NCI-H1105 treated with DMSO at 0.1 percent for 48 hours (cell line): Measurements from ENCODE around the gene HRH3.
A peak's percentile ranks its signal among the peaks of the same experiment; 100 is the strongest.

ENCODE experiments used
- DNase-seq: peaks from one replicate; lab custom pipeline; 2025; lab: John Stamatoyannopoulos, UW

Gene HRH3

DNA sequence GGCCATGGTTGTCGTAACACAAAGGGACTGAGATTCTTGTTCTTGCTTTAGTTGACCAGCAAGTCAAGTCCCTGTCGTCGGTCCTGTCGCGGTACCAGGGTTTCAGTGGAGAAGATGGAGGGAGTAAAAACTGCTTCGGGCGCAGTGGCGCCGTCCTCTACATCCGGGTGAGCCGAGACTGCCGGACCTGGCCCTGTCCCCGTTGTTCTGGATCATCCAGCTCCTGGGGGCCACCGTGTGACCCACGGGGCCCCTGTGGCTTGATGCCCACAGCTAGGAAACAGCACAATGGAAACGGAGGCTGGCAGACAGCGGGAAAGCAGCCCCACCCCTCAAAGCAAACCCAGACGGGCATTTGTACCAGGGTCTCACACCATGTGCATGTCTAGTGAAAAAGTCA lies 22.3 kb downstream of the HRH3 start:
- DNase-seq = no peak

DNA sequence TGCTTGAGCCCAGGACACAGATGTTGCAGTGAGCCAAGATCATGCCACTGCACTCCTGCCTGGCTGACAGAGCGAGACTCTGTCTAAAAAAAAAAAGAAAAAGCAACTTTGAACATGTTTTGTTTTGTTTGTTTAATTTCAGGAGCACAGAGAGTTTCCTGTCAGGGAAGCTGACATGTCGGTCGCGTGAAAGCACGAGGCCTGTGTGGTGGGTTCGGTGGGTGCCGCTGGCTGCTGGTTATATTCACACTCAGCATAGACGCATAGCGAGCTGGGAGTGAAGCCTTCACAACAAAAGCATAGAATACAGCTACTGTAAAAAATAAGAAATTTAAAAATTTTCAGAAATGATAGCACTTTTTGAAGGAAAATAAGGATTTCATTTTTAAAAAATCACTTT lies 22.8 kb downstream of the HRH3 start:
- DNase-seq = no peak

DNA sequence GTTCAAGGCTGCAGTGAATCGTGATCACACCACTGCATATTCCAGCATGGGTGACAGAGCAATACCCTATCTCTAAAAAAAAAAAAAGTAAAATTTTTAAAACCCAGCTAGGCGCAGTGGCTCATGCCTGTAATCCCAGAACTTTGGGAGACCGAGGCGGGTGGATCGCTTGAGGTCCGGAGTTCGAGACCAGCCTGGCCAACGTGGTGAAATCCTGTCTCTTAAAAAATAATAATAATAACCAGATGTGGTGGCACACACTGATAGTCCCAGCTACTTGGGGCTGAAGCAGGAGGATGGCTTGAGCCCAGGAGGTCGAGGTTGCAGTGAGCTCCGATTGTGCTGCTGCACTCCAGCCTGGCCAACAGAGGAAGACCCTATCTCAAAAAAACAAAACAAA lies 23.8 kb downstream of the HRH3 start:
- DNase-seq = no peak

DNA sequence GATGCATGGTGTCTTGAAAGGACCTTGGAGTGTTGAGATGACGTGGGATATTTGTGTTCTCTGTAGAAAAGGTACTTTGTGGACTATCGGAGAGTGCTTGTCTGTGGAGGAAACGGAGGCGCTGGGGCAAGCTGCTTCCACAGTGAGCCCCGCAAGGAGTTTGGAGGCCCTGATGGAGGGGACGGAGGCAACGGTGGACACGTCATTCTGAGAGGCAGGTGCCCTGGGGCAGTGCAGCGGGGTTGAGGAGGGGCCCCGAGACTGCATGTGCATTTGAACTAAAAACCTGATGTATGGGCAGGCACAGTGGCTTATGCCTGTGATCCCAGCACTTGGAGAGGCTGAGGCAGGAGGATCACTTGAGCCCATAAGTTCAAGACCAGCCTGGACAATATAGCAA lies 24.3 kb downstream of the HRH3 start:
- no peak for DNase-seq

DNA sequence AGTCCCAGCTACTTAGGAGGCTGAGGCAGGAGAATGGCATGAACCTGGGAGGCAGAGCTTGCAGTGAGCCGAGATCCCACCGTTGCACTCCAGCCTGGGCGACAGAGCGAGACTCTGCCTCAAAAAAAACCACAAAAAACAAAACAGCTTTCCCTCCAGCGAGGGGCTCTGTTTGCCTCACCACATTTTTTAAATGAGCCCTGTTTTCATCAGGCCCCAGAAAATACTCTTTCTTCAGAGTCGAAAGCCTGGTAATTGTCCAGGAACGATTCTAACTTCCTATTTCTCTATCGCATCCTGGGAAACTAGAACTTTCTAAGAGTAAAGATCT lies 25.0 kb downstream of the HRH3 start:
- DNase-seq = no peak

DNA sequence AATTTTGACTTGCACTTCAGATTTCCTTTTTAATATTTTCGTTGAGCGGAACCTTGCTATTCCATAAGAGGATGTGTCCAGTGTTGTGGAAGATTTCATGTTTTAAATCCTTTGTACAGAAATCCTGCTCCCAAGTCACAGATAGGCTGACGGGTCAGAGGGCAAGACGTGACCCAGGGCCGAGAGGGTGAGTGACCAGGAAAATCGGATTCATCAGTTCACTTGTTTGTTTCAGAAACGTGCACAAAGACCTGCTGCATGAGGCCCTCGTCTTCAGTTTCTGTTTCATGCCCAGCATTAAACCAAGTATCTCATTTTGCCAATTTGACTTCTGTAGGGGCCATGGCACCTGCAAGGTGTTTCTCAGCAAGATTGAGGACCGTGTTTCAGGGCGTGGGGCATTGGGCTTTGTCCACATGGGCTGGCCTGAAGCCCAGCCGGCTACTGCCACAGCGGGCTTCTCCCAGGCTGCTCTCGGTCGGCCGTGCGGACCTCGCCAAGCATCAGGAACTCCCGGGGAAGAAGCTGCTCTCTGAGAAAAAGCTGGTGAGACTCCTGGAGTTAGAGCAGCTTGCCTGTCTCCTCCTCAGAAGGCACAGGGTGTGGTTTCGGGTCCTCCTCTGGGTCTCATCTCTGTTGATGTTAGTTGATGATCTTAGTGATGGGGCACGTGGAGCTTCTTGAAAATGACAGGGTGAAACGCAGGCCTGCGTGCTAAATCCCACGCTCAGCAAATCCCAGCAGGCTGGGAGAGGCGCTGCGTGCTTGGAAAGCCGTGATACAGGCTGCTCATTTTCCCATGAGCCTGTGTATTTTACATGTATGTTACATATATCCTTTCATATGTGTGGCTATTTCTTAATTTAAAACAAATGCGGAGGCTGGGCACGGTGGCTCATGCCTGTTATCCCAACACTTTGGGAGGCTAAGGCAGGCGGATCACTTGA lies 26.7 kb downstream of the HRH3 start:
- no peak for DNase-seq

DNA sequence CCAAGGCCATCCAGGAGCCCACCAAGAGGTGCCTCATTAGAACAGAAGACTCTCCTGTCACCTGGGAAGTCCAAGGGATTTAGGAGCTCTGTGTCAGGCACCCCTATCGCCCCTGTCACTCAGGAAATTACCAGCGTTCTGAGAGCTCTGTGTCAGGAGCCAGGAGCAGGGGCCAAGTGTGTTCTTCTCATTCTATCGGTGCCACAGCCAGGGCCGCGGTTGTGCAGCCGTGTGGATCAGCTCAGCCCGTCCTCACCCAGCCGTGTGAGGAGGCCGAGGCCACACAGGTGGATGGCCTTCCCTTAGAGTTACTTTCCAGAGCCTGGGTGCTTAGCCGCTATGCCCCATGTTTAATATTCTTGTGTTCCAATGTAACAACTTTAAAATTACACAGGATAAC lies 27.4 kb downstream of the HRH3 start:
- no peak for DNase-seq

DNA sequence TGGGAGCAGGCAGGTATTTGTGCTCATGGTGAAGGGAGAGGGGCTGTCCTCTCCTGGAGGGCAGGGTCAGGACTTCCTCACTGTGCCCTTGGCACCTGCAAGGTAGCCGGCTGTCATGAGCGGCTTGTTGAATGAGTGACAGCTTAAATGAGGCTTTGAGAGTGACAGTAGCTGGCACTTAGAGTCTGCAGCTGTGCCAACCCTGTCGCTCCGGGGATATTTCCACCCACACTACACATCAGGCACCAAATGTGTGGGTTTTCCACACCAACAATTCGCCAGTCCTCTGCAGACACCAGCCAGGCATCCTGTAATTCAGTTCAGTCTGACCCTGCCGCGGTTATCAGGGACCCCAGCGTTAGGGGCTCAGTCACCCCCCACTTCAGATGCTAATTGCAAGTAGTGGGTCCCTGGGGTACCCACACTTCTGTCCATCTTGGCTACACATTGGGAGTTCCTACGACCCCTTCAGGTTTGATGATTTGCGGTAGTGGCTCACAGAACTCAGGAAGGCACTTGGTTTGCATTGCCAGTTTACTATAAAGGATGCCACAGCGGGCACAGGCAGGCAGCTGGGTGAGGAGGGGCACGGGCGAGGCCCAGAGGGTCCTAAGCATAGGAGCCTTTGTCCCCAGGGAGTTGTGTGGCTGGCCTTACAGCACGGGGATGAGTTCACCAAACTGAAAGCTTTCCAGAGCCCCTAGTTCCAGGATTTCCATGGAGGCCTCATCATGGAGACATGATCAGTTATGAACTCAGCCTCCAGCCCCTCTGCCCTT lies 28.1 kb downstream of the HRH3 start:
- DNase-seq = no peak

DNA sequence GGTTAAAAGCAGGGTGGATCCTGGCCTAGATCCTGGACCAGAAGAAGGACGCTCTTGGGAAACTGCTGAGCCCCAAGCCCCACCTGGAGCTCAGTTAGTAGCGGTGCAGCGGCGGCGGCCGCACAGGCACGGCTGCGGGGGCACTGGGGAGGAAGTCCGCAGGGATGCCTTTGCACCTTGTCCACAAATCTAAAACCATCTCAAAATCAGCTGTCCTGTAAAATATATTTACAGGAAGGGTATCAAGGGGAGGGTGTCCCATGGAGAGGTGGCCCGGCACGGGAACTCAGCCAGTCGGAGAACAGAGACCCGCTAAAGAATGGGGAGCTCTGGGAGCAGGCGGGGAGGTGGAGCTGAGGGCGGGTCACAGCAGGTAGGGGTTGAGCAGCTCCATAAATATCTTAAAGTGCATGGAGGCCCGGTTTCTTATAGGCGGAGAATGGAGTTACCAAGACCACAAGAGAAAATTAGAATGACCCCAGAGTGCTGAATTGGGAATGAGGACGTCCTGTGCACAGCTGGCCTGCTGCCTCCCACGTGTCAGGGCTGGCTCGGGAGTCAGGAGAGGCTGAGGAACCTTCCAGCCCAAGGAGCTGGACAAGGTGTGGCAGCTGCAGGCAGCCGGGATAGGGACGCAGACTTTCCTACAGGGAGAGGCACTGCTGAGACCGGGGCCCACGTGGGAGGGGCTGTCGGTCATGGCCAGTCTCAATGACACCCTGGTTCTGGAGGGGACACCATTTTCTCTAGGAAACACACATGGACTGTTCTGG lies 29.3 kb downstream of the HRH3 start:
- DNase-seq = no peak

DNA sequence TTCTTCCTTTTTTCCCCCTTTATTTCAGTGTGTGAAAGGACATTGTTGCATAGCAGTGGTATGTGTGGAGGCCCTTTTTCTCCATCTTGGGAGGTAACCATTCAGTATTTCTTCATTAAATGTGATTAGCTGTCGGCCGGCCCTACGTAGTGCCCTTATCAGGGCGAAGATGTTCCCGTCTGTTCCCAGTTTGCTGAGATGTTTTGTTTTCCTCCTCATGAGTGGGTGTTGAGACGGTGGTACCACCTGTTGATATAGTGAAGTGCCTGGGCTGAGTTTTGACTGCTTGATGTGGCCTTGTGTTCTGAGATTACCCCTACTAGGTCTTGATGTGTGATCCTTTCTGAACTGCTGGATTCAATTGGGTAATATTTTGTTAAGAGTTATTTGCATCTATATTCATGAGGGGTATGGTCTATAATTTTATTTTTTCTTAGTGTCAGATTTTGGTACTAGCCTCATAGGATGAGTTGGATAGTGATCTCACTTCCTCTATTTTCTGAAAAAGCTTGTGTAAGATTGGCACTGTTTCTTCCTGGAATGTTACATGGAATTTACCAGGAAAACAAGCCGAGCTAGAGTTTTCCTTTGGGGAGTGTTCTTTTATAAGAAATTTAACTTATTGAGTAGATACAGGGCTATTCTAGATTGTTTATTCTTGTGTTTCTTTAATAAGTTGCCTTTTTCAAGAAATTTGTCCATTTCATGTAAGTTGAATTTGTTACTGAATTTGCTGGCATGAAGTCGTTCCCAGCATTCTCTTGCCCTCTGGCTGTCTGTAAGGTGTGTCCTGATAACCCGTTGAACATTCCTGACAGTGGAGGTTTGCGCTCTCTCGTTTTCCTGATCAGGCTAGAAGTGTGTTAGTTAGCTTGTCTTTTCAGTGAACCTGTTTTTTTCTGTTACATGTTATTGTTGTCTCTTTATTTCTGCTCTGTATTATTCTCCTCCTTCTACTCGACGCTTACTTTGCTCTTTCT lies 32.9 kb downstream of the HRH3 start:
- no peak for DNase-seq

DNA sequence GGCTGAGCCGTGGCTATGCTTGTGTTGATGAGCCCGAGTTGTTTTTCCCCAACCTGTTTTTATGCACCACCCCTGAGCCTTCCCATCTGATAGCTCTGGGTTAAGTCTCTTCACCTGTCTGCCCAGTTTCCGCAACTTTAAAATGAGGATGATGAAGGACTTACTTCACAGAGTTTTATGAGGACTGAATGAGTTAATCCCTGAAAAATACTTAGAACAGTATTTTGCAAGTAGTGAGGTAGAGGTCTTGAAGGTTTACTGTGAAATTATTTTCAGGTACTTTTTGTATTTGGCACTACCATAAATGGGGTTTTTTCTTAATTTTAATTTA lies 34.0 kb downstream of the HRH3 start:
- DNase-seq = no peak

DNA sequence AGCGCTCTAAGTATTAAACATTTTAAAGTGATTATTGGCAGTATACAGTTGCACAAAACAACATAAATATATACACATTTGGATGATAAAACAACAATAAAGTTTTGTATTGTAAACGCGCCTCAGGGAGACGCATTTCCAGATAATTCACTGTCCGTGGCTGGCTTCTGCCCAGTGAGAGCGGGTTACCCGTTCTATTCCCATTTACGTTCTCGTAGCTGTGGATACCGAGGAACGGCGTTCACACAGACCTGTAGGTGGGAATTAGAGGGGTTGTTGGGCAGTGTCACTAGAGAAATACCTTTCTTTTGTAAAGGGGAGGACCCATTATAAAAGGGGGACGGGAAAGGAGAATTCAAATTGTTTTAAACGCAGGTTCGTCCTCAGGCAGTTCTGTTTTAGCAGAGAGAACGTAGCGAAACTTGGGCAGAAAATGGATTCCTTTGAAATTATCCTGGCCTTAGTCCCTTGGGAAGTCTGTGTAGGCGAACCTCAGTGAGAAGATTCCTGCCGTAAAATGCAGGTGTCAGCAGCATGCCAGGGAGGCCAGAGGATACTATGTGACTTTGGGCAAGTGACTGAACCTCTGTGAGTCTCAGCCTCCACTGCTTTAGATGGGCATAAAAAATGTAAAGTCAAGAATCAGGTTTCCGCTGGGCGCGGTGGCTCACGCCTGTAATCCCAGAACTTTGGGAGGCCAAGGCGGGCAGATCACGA lies 36.5 kb downstream of the HRH3 start:
- DNase-seq = no peak

DNA sequence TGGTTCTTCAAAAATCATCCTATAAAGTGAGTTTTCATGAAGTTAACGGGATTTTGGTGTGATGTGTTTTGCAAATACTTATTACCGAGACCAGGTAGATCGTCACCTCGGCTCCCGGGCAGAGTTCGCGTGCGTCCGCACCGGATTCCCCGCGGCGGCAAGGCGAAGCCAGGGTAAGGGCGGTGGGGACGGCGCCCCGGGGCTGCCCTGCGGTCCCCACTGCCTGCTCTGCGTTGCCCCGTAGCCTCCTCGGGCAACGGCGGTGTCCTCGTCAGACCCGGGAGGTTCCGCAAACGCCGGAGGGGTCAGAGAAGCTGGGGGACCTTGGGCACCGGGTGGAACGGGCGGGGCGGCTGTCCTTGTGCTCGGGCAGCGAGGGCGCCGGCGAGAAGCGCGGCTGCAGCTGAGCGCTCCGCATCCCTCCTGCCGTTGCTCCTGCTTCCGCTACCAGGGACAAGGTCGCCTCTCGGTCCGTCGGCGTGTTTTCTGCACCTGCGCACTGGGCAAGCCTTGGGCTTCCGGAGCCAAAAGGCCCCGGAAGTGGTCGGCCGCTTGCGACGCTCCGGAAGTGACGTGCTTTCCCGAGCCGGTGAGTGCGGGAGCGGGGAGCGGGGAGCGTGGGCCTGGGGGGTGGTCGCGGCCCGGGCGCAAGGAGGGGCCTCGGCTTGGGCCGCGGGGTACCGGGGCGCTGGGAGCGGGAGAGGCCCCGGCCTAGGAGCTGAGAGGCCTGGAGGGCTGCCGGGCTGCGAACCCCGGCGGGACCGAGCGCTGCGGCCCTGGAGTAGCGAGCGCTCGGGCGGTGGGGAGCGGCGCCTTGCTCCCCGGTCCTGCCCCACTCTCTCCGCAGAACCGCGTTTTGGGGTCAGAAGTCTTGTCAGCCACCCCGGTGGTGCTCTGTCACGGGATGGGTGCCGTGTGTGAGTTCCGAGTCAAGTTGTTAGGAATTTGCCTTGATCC lies 37.3 kb downstream of the HRH3 start, which contains the start of gene MTG2:
TSS of gene MTG2 (plus strand) at position 560 of the 957 bp plus-strand sequence. CDS start 10,393 bp downstream, outside the sequence.
- peak; percentile 94 for DNase-seq

DNA sequence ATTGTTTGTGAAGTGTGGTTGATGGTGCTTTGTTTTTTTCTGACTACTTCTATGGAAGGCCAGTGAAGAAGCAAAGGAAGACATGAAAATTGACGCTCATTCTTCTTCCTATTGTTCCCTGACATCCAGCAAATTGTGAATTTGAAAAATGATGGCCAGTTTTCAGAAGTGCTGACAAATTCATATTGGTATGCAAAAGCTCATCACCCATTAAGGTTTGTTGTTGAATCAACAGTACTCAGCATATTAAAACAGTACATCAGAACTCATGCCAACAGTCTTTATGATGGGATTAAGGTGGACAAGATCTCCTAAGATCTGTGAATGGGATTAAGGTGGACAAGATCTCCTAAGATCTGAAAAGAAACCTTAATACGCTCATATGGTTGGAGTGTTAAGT lies 38.3 kb downstream of the HRH3 start:
- no peak for DNase-seq

DNA sequence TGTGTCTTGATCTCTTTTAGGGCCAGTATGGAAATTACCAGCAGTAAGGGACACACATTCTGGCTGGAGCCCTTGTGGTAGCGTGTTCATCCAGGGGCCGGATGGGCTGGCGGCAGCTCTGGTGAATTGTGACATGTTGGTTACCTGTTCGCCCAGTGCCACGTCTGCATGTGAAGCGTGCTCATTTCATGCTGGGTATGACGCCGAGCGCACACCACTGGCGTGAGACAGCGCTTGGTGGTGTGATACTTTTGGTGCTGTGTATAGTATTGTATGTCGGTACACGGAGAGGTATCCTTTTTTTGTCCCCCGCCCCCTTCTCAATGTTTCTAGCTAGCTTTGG lies 40.9 kb downstream of the HRH3 start:
- no peak for DNase-seq

DNA sequence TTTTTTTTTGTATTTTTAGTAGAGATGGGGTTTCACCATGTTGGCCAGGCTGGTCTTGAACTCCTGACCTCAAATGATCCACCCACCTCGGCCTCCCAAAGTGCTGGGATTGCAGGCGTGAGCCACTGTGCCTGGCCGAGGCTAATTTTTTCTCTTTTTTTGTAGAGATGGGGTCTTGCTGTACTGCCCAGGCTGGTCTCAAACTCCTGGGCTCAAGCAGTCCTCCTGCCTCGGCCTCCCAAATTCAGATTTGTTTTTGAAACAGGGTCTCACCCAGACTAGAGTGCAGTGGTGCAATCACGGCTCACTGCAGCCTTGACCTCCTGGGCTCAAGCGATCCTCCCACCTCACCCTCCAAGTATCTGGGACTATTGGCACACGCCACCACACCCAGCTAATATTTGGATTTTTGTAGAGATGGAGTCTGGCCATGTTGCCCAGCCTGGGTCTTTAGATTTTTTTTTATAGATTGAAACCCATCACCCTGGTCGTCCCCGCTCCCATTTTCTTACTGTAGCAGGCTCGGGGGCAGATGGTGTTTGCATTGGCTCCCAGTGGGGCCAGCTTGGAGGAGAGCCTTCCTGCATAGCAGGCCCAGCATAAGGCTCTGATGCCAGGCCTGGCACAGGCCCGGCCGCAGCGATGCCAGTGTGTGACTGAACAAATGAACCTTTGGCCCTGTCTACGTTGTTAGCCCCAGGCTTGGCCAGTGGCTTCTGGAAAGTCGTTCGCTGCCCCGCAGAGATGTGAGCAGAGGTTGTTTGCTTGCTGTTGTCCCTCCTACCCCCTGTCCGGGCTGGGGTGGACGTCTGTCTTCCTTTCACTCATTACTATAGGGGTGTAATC lies 41.5 kb downstream of the HRH3 start:
- DNase-seq = no peak

DNA sequence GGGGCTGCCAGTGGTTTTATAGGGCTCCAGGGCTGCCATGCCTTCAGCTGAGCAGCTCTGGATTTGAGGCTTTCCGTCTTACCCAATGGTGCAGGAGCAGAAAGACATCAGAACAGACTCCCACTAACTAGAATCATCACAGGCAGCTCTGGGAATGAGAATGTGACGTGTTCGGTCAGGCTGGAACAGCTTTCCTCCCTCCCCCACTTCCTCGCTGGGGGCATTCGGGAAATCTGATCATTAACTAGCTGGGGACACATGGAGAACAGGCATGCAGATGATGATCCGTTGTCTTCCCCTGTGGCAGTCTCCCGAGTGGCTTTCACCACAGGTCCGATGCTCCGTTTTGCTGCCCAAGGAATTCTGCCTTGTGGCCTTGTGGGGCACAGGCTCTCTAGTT lies 42.8 kb downstream of the HRH3 start:
- DNase-seq = no peak

DNA sequence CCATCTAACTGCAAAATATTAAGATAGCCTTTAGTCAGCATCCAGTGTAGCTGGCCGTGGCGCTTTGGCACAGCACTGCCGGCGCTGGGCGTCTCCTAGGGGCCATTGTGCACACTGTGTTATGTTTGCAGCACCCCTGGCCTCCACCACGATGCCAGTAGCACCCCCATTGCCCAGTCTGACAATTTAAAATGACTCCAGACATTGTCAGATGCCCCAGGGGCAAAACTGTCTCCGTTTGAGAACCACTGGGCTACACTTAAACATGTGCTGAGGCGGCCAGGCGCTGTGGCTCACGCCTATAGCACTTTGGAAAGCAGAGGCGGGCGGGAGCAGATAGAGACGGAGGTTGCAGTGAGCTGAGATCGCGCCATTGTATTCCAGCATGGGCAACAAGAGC lies 43.2 kb downstream of the HRH3 start:
- no peak for DNase-seq

DNA sequence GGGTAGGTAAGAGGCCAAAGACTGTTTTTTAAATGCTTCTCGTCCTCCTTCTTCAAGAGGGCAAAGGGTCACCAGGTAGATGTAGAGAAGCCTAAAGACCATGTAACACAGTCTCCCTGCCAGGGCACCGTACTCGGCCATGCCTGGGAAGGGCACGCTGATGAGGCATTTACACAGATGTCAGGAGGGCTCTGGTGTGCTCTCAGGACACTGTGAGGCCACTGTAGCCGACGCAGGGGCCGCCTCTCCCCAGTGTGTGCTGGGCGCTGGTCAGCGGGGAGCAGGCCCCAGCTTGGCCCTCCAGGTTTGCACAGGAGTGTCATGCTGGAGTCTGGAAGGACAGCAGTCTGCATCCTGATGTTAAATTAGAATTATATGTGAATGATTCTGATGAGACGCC lies 44.4 kb downstream of the HRH3 start:
- no peak for DNase-seq
